Effector memory CD4-positive, alpha-beta T cell (primary cell): ENCODE data around the gene SLC4A3.

ENCODE experiments used
- DNase-seq, 3 donors: peaks; one replicate each; pipeline ENCODE4 v3.0.0-alpha.2; 2020
- H3K27ac ChIP-seq: 2 replicates; pipeline ENCODE4 v1.7.0; 2013; ENCODE audit warnings: mild to moderate bottlenecking, low read length, moderate library complexity; ENCODE audit not compliant: insufficient read depth, poor library complexity, severe bottlenecking
- H3K27me3 ChIP-seq: replicated peaks from 2 replicates; pipeline ENCODE4 v1.7.0; 2013; ENCODE audit warnings: mild to moderate bottlenecking, low read length; ENCODE audit not compliant: insufficient read depth, control insufficient read depth, poor library complexity, severe bottlenecking
- H3K36me3 ChIP-seq: 2 replicates; pipeline ENCODE4 v1.7.0; 2013; ENCODE audit warnings: mild to moderate bottlenecking, low read length, moderate library complexity; ENCODE audit not compliant: control insufficient read depth, insufficient read depth
- H3K4me1 ChIP-seq: 2 replicates; pipeline ENCODE4 v1.7.0; 2013; ENCODE audit warnings: low read length, mild to moderate bottlenecking; ENCODE audit not compliant: control insufficient read depth, insufficient read depth, poor library complexity, severe bottlenecking
- H3K4me3 ChIP-seq: 2 replicates; pipeline ENCODE4 v1.7.0; 2013; ENCODE audit warnings: low read length, low read depth, mild to moderate bottlenecking; ENCODE audit not compliant: insufficient read depth, poor library complexity, severe bottlenecking
- H3K9me3 ChIP-seq: 2 replicates; pipeline ENCODE4 v1.7.0; 2013; ENCODE audit warnings: mild to moderate bottlenecking, low read length, moderate library complexity; ENCODE audit not compliant: control insufficient read depth

The SLC4A3 gene

DNA sequence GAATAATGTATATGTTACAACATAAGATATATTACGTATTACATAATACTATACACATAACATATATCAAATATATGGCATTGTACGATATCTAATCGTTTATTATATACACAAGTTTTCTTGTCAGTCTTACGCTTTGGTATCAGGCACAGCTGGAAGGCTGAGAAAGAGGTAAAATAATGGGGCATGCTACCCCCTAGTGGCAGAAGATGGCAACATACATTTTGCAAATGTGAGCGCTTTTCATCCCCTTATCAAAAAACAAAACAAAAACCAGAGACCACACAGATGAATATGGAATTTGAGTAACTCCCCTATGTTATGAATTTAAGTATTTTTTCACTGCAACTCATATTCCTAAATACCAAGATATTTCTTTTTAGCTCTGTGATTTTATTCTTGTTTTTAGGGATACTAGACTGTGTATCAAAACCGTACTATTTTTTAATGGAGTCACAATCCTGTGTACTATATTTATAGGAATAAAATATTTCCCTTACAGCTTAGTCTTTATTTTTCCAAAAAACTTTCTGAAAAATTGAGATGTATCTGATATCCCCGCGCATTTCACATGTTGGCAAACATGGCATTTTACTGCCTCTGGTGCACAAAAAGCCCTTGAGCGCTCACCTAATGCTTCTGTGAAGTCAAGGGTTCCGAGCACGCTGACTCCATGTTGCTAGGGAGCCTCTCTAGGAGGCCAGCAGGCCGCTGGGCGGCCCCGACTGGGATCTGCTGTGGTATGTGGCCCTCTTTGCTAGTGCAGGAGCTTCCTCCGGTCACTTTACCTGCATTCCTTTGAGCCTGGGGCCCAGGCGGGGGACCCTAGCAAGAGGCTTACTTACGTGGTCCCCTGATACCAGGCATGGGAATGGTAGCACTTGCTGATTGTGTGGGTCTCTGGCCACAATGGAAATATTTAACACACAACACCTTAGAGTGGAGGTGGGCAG, 62.5 kb downstream of the SLC4A3 start:
- H3K4me3 ChIP-seq, result no peak overlapping the region
- peak in 1 of 3 donors; percentile 2 for DNase-seq
- no peaks in the 10 kb centered on the region for H3K9me3 ChIP-seq
- no peaks in the 10 kb centered on the region for H3K36me3 ChIP-seq
- no peak overlapping the region for H3K27ac ChIP-seq
- no peaks in the 10 kb centered on the region for H3K27me3 ChIP-seq
- H3K4me1 ChIP-seq, result no peaks in the 10 kb centered on the region

DNA sequence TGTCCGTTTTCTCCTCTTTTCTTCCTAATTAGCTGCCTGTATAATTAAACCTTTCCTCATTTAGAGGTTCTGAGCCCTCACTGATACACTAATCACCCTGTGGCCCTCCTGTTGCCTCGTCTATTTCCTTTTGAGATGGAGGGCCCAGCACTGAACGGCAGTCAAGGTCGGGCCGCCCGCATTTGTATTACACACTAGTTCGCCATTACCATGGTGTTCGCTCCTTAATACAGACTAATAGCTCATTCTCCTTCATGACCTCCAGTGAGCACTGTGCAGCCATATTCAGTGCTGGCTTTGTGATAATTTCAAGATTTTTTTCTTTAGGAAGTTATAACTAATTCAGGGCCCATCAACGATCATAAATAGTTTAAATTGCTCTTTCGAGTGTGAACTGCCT, 64.1 kb downstream of the SLC4A3 start:
- Histone ChIP-seq H3K4me3 (no peak overlapping the region), H3K9me3 (no peaks in the 10 kb centered on the region), H3K36me3 (no peaks in the 10 kb centered on the region), H3K27ac (no peak overlapping the region), H3K4me1 (no peaks in the 10 kb centered on the region), H3K27me3 (no peaks in the 10 kb centered on the region)
- no peak for DNase-seq
